GM13976 (cell line): Measurements from ENCODE around the gene PREX1.

Source experiments
- DNase-seq: peaks from one replicate; pipeline ENCODE4 v3.0.0; 2012; ENCODE audit warnings: low spot score
- CTCF ChIP-seq: IDR thresholded peaks from 2 replicates; pipeline ENCODE4 v1.5.1; 2012; ENCODE audit warnings: borderline replicate concordance, mild to moderate bottlenecking; ENCODE audit not compliant: insufficient read depth; ENCODE audit errors: extremely low read depth, missing control alignments, control extremely low read depth
- in situ Hi-C: fragments of 300-500 bp; cut with MboI; formaldehyde crosslinking; loops from one replicate; pipeline ENCODE4 v1.12.0; 2022; ENCODE audit warnings: low sequenced_read_pairs, mixed read lengths, inconsistent platforms; ENCODE audit not compliant: unreplicated experiment

PREX1 gene

GRCh38 chr20:48612335-48612734 is 215.5 kb downstream of the PREX1 start:
- in situ Hi-C loops: loop anchor here (10.0 to 25.0 kb wide), 2 partner anchors 828 to 925 kb away; partner anchors contain the start of gene SULF2
- DNase-seq: no peak
- no peak for TF ChIP-seq CTCF

DNA sequence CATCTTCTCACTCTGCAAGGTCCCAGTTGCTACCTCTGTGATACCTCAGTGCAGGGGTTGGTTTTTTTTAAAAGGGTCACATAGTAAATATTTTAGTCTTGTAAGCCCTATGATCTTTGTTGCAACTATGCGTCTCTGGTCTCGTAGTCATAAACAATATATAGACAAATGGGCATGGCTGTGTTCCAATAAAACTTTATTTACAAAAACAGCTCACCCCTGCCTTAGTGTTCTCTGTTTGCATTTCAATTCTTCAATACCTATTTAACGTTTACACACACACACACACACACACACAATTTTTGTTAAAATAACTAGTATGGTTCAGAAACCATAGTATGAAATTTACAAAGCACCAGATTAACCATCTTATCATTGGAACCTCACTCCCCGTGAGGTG is 216.8 kb downstream of the PREX1 start:
- in situ Hi-C loops: loop anchor here (10.0 to 25.0 kb wide), 2 partner anchors 826 to 924 kb away; partner anchors contain the start of gene SULF2
- DNase-seq: no peak
- no peak for TF ChIP-seq CTCF

- in situ Hi-C loops: loop anchor here (25.0 kb wide), 1 partner anchor 922 kb away; no protein-coding TSS in a partner anchor
- TF ChIP-seq CTCF: no peak
- DNase-seq: peak; percentile 85
These were observed 218.3 kb downstream of the PREX1 start for GRCh38 chr20:48609491-48609978.

- no peak for TF ChIP-seq CTCF
- in situ Hi-C loops: loop anchor here (25.0 kb wide), 1 partner anchor 921 kb away; no protein-coding TSS in a partner anchor
- no peak for DNase-seq
These were observed 219.0 kb downstream of the PREX1 start for GRCh38 chr20:48608756-48609155.

DNA sequence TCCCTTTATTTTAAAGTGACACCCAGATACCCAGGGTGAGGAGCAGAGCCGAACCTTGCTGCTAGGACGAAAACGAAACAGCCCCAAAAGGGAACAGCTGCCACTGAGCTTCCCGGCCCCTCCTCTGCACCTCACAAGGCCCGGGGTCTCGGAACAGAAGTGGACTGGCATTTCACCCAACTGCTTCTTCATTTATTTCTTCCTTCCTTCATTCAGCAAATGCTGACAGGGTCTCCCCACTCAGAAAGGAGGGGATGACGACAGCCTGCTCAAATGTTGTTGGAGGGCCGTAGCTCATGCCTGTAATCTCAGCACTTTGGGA is 220.3 kb downstream of the PREX1 start:
- in situ Hi-C loops: loop anchor here (25.0 kb wide), 1 partner anchor 920 kb away; no protein-coding TSS in a partner anchor
- TF ChIP-seq CTCF: no peak
- no peak for DNase-seq

- no peak for DNase-seq
- in situ Hi-C loops: loop anchor here (25.0 kb wide), 1 partner anchor 920 kb away; no protein-coding TSS in a partner anchor
- TF ChIP-seq CTCF: no peak
These were observed 220.8 kb downstream of the PREX1 start for GRCh38 chr20:48606841-48607543.
